NCI-H446 (cell line): ENCODE results near the gene SLC25A28.
A peak's percentile ranks its signal among the peaks of the same experiment; 100 is the strongest.

Experiments
- DNase-seq, 2 experiments: peaks; one replicate each; lab custom pipeline; 2025; lab: John Stamatoyannopoulos, UW

SLC25A28 gene

GRCh38 chr10:99619851-99620710 lies at the start of gene SLC25A28:
TSS of gene SLC25A28 (minus strand) at chr10:99620439. CDS start at chr10:99620335, 104 bp downstream.
- DNase-seq: peak; percentile 93 to 99

GRCh38 chr10:99667108-99667751 lies 47.0 kb upstream of the SLC25A28 start:
- no peak for DNase-seq

- no peak for DNase-seq
Observed at GRCh38 chr10:99665304-99665703, 45.1 kb upstream of the SLC25A28 start.

GRCh38 chr10:99661377-99661763 lies 41.1 kb upstream of the SLC25A28 start:
- no peak for DNase-seq

- no peak for DNase-seq
Observed at GRCh38 chr10:99660662-99661376, 40.6 kb upstream of the SLC25A28 start.

GRCh38 chr10:99659868-99660366 lies 39.7 kb upstream of the SLC25A28 start:
- DNase-seq: no peak

GRCh38 chr10:99659031-99659867 lies 39.0 kb upstream of the SLC25A28 start, which contains the start of gene ENTPD7:
TSS of gene ENTPD7 (plus strand) at chr10:99659509. CDS start at chr10:99659957, 448 bp downstream.
- peak; percentile 49 to 89 for DNase-seq

GRCh38 chr10:99658622-99659030 lies 38.4 kb upstream of the SLC25A28 start:
- no peak for DNase-seq

GRCh38 chr10:99656199-99657064 lies 36.2 kb upstream of the SLC25A28 start:
- DNase-seq: no peak

GRCh38 chr10:99654390-99655175 lies 34.3 kb upstream of the SLC25A28 start:
- DNase-seq: no peak

- no peak for DNase-seq
Observed at GRCh38 chr10:99652800-99653390, 32.7 kb upstream of the SLC25A28 start.

- no peak for DNase-seq
Observed at GRCh38 chr10:99648717-99649116, 28.5 kb upstream of the SLC25A28 start.

GRCh38 chr10:99647601-99648151 lies 27.4 kb upstream of the SLC25A28 start:
- no peak for DNase-seq

- no peak for DNase-seq
Observed at GRCh38 chr10:99633832-99634231, 13.6 kb upstream of the SLC25A28 start.

- no peak for DNase-seq
Observed at GRCh38 chr10:99631496-99631895, 11.3 kb upstream of the SLC25A28 start.

- no peak for DNase-seq
Observed at GRCh38 chr10:99630991-99631390, 10.8 kb upstream of the SLC25A28 start.

GRCh38 chr10:99630433-99630832 lies 10.2 kb upstream of the SLC25A28 start:
- no peak for DNase-seq

GRCh38 chr10:99629625-99629978 lies 9.4 kb upstream of the SLC25A28 start:
- DNase-seq: no peak
